Sigmoid colon (tissue), 4 donors: Measurements from ENCODE around the gene FNIP2.

Source experiments
- CTCF ChIP-seq, 4 experiments: fragments of 450-650 bp in 3 of 4; fragments of 200-600 bp in 1 of 4; IDR thresholded peaks; one replicate each; pipeline ENCODE4 v1.5.1; 2016 to 2019; ENCODE audit warnings: antibody characterized with exemption in 4 of 4, mild to moderate bottlenecking in 3 of 4, moderate library complexity in 2 of 4
- POLR2A ChIP-seq, 2 donors: fragments of 450-650 bp; IDR thresholded peaks; one replicate each; pipeline ENCODE4 v1.6.1; 2016; ENCODE audit warnings: antibody characterized with exemption in 2 of 2, mild to moderate bottlenecking in 2 of 2, moderate library complexity in 2 of 2
- POLR2AphosphoS5 ChIP-seq, 4 donors: sonication (generic); formaldehyde crosslinking; IDR thresholded peaks; one replicate each; pipeline ENCODE4 v1.6.1; 2017; ENCODE audit warnings: antibody characterized with exemption in 4 of 4

GRCh38 chr4:158801066-158801465 is 32.2 kb downstream of the FNIP2 start:
- TF ChIP-seq POLR2A (IDR thresholded peaks at IDR 0.05) (no peak), CTCF (IDR thresholded peaks at IDR 0.05) (no peak), POLR2AphosphoS5 (IDR thresholded peaks at IDR 0.05) (no peak)
